ENCODE measurements around the gene MBD6. TPM values are rescaled to one million over a fixed set of nuclear protein-coding genes. Genes with fewer than 3 reads are reported as not detected.
"Not testable (repeated sequence)": the region's sequence is repeated elsewhere in the genome, so short reads cannot be mapped to it uniquely, and the experiment has no call there.

MBD6 gene
- total RNA-seq, 6 donors from 2014 or later: 25.1 to 184 (median 94.7) TPM

GRCh38 chr12:57554453-57554852 lies 31.8 kb downstream of the MBD6 start:
- no peak for ATAC-seq (ENCODE audit: low FRiP score in 2 of 2)
- Histone ChIP-seq H3K27me3 (peaks cover 0 to 13% (median 8%) of the 10 kb centered on the region in 4 donors), H3K4me3 (no peak overlapping the region), H3K4me1 (peaks cover 7 to 12% (median 9%) of the 10 kb centered on the region in 4 donors), H3K36me3 (no peaks in the 10 kb centered on the region), H3K9me3 (no peaks in the 10 kb centered on the region), H3K27ac (no peak overlapping the region)
- no peak for DNase-seq
- TF ChIP-seq EP300 (IDR thresholded peaks at IDR 0.05): no peak
- TF ChIP-seq POLR2A (IDR thresholded peaks at IDR 0.05): no peak
- TF ChIP-seq POLR2AphosphoS5 (IDR thresholded peaks at IDR 0.05): no peak
- 86 to 90% methylated on average over 2 of the region's 2 CpGs for WGBS, 2 donors

- Histone ChIP-seq H3K36me3 (no peaks in the 10 kb centered on the region), H3K27me3 (peaks cover 0 to 9% (median 4%) of the 10 kb centered on the region in 4 donors), H3K9me3 (no peaks in the 10 kb centered on the region), H3K27ac (no peak overlapping the region), H3K4me3 (no peak overlapping the region), H3K4me1 (peaks cover 4 to 8% (median 5%) of the 10 kb centered on the region in 4 donors)
- no peak for DNase-seq
- no peak for ATAC-seq (ENCODE audit: low FRiP score in 2 of 2)
- TF ChIP-seq POLR2A (IDR thresholded peaks at IDR 0.05): no peak
- no peak for TF ChIP-seq CTCF (IDR thresholded peaks at IDR 0.05)
- no peak for TF ChIP-seq EP300 (IDR thresholded peaks at IDR 0.05)
- no peak for TF ChIP-seq POLR2AphosphoS5 (IDR thresholded peaks at IDR 0.05)
- WGBS, 2 donors: 93 to 100% methylated on average over 1 of the region's 1 CpG
These were observed 32.3 kb downstream of the MBD6 start for GRCh38 chr12:57554897-57555296.

GRCh38 chr12:57558864-57559263 lies 36.2 kb downstream of the MBD6 start:
- ATAC-seq (ENCODE audit: low FRiP score in 2 of 2) (no peak), DNase-seq (no peak)
- Histone ChIP-seq H3K36me3 (no peaks in the 10 kb centered on the region), H3K27me3 (no peaks in the 10 kb centered on the region), H3K9me3 (no peaks in the 10 kb centered on the region), H3K4me1 (no peaks in the 10 kb centered on the region), H3K27ac (no peak overlapping the region), H3K4me3 (no peak overlapping the region)
- whole genome bisulfite sequencing, 2 donors: 84 to 85% methylated on average over 4 of the region's 4 CpGs
- no peak for TF ChIP-seq CTCF (IDR thresholded peaks at IDR 0.05)
- TF ChIP-seq POLR2AphosphoS5 (IDR thresholded peaks at IDR 0.05): no peak
- TF ChIP-seq POLR2A (IDR thresholded peaks at IDR 0.05): no peak
- no peak for TF ChIP-seq EP300 (IDR thresholded peaks at IDR 0.05)

GRCh38 chr12:57560516-57560915 lies 37.9 kb downstream of the MBD6 start:
- TF ChIP-seq EP300 (IDR thresholded peaks at IDR 0.05) (no peak), POLR2A (IDR thresholded peaks at IDR 0.05) (no peak)
- no peaks in the 10 kb centered on the region for H3K36me3 ChIP-seq
- H3K4me3 ChIP-seq: no peak overlapping the region
- WGBS, 2 donors: 93 to 96% methylated on average over 2 of the region's 2 CpGs
- DNase-seq (no peak), ATAC-seq (ENCODE audit: low FRiP score in 2 of 2) (no peak)
- H3K9me3 ChIP-seq: no peaks in the 10 kb centered on the region
- H3K27me3 ChIP-seq: no peaks in the 10 kb centered on the region
- H3K4me1 ChIP-seq: no peaks in the 10 kb centered on the region
- no peak overlapping the region for H3K27ac ChIP-seq

- not testable (repeated sequence) for H3K27me3 ChIP-seq; H3K27ac ChIP-seq; H3K36me3 ChIP-seq; DNase-seq; H3K4me1 ChIP-seq; H3K9me3 ChIP-seq; H3K4me3 ChIP-seq; ATAC-seq (ENCODE audit: low FRiP score in 2 of 2)
- 60 to 68% methylated on average over 1 of the region's 1 CpG for WGBS, 2 donors
These were observed 38.5 kb downstream of the MBD6 start for GRCh38 chr12:57561117-57561516.

- 53 to 58% methylated on average over 4 of the region's 4 CpGs for WGBS, 2 donors
- TF ChIP-seq CTCF (IDR thresholded peaks at IDR 0.05) (no peak), POLR2A (IDR thresholded peaks at IDR 0.05) (no peak), EP300 (IDR thresholded peaks at IDR 0.05) (no peak), POLR2AphosphoS5 (IDR thresholded peaks at IDR 0.05) (no peak)
- H3K36me3 ChIP-seq: no peaks in the 10 kb centered on the region
- H3K4me3 ChIP-seq: no peak overlapping the region
- DNase-seq: no peak
- no peaks in the 10 kb centered on the region for H3K4me1 ChIP-seq
- H3K9me3 ChIP-seq: no peaks in the 10 kb centered on the region
- H3K27ac ChIP-seq: no peak overlapping the region
- H3K27me3 ChIP-seq: no peaks in the 10 kb centered on the region
- ATAC-seq (ENCODE audit: low FRiP score in 2 of 2): no peak
These were observed 40.7 kb downstream of the MBD6 start for GRCh38 chr12:57563358-57563757.

All from upper lobe of left lung (tissue), 6 donors.